Measurements from ENCODE around the gene QSOX2. TPM values are rescaled to one million over a fixed set of nuclear protein-coding genes. Genes with fewer than 3 reads are reported as not detected.

QSOX2 gene
- total and polyA plus RNA-seq, 4 donors: 0.79 to 12.7 (median 4.3) TPM

GRCh38 chr9:136189394-136190236, 56.0 kb downstream of the QSOX2 start:
- peaks cover 0 to 27% (median 2%) of the 10 kb centered on the region in 4 donors for H3K27me3 ChIP-seq (ENCODE audit: control insufficient read depth in 4 of 4, insufficient read depth in 4 of 4, low read length in 3 of 4)
- H3K9ac ChIP-seq (ENCODE audit: low read depth in 1 of 2, low read length in 2 of 2): no peak overlapping the region
- peaks cover 0 to 6% (median 2%) of the 10 kb centered on the region in 4 donors for H3K4me1 ChIP-seq (ENCODE audit: control insufficient read depth in 4 of 4, insufficient read depth in 4 of 4, low read length in 3 of 4)
- no peak for DNase-seq (ENCODE audit: low spot score)
- H3K9me3 ChIP-seq (ENCODE audit: control insufficient read depth in 4 of 4, low read length in 3 of 4): no peaks in the 10 kb centered on the region
- no peaks in the 10 kb centered on the region for H3K36me3 ChIP-seq (ENCODE audit: control insufficient read depth in 4 of 4, insufficient read depth in 3 of 4, low read depth in 1 of 4, low read length in 3 of 4)
- TF ChIP-seq HNF4A (conservative IDR thresholded peaks at IDR 0.05): no peak
- no peak for TF ChIP-seq ATF3 (IDR thresholded peaks at IDR 0.05)
- TF ChIP-seq FOXA2 (IDR thresholded peaks at IDR 0.05): no peak
- TF ChIP-seq MAX (IDR thresholded peaks at IDR 0.05): no peak
- no peak for TF ChIP-seq TAF1 (conservative IDR thresholded peaks at IDR 0.05)
- no peak for TF ChIP-seq HNF4G (IDR thresholded peaks at IDR 0.05)
- TF ChIP-seq ZBTB33 (IDR thresholded peaks at IDR 0.05): no peak
- no peak overlapping the region for H3K4me3 ChIP-seq (ENCODE audit: low read depth in 1 of 3, low read length in 3 of 3)
- no peak overlapping the region for H3K27ac ChIP-seq (ENCODE audit: low read depth in 1 of 2, low read length in 2 of 2)
- WGBS: 38% methylated on average over 28 of the region's 28 CpGs

- no peak for TF ChIP-seq HNF4G (IDR thresholded peaks at IDR 0.05)
- no peak for DNase-seq (ENCODE audit: low spot score)
- H3K4me1 ChIP-seq (ENCODE audit: control insufficient read depth in 4 of 4, insufficient read depth in 4 of 4, low read length in 3 of 4): peaks cover 0 to 2% (median 0%) of the 10 kb centered on the region in 4 donors
- WGBS: 69% methylated on average over 25 of the region's 25 CpGs
- H3K9me3 ChIP-seq (ENCODE audit: control insufficient read depth in 4 of 4, low read length in 3 of 4): no peaks in the 10 kb centered on the region
- H3K27ac ChIP-seq (ENCODE audit: low read depth in 1 of 2, low read length in 2 of 2): no peak overlapping the region
- peaks cover 0 to 16% (median 2%) of the 10 kb centered on the region in 4 donors for H3K27me3 ChIP-seq (ENCODE audit: control insufficient read depth in 4 of 4, insufficient read depth in 4 of 4, low read length in 3 of 4)
- no peak overlapping the region for H3K9ac ChIP-seq (ENCODE audit: low read depth in 1 of 2, low read length in 2 of 2)
- H3K36me3 ChIP-seq (ENCODE audit: control insufficient read depth in 4 of 4, insufficient read depth in 3 of 4, low read depth in 1 of 4, low read length in 3 of 4): no peaks in the 10 kb centered on the region
- H3K4me3 ChIP-seq (ENCODE audit: low read depth in 1 of 3, low read length in 3 of 3): no peak overlapping the region
Measured at GRCh38 chr9:136187683-136188586, 57.7 kb downstream of the QSOX2 start.

- Histone ChIP-seq H3K9ac (ENCODE audit: low read depth in 1 of 2, low read length in 2 of 2) (no peak overlapping the region), H3K4me3 (ENCODE audit: low read depth in 1 of 3, low read length in 3 of 3) (no peak overlapping the region), H3K27me3 (ENCODE audit: control insufficient read depth in 4 of 4, insufficient read depth in 4 of 4, low read length in 3 of 4) (peaks cover 0 to 12% (median 2%) of the 10 kb centered on the region in 4 donors), H3K36me3 (ENCODE audit: control insufficient read depth in 4 of 4, insufficient read depth in 3 of 4, low read depth in 1 of 4, low read length in 3 of 4) (no peaks in the 10 kb centered on the region), H3K27ac (ENCODE audit: low read depth in 1 of 2, low read length in 2 of 2) (no peak overlapping the region), H3K4me1 (ENCODE audit: control insufficient read depth in 4 of 4, insufficient read depth in 4 of 4, low read length in 3 of 4) (no peaks in the 10 kb centered on the region), H3K9me3 (ENCODE audit: control insufficient read depth in 4 of 4, low read length in 3 of 4) (no peaks in the 10 kb centered on the region)
- DNase-seq (ENCODE audit: low spot score): no peak
- WGBS: 90% methylated on average over 18 of the region's 18 CpGs
- TF ChIP-seq EGR1 (IDR thresholded peaks at IDR 0.05; ENCODE audit: low read depth in 2 of 2): no peak
- TF ChIP-seq HNF4A (conservative IDR thresholded peaks at IDR 0.05): no peak
- TF ChIP-seq SP1 (IDR thresholded peaks at IDR 0.05): no peak
- TF ChIP-seq REST (IDR thresholded peaks at IDR 0.05): no peak
- no peak for TF ChIP-seq ATF3 (IDR thresholded peaks at IDR 0.05)
- TF ChIP-seq FOXA2 (IDR thresholded peaks at IDR 0.05): no peak
- TF ChIP-seq TAF1 (conservative IDR thresholded peaks at IDR 0.05): no peak
- TF ChIP-seq RAD21 (IDR thresholded peaks at IDR 0.05): no peak
- TF ChIP-seq HNF4G (IDR thresholded peaks at IDR 0.05): no peak
- no peak for TF ChIP-seq JUND (IDR thresholded peaks at IDR 0.05)
- no peak for TF ChIP-seq FOXA1 (IDR thresholded peaks at IDR 0.05)
- no peak for TF ChIP-seq ZBTB33 (IDR thresholded peaks at IDR 0.05)
- no peak for TF ChIP-seq MAX (IDR thresholded peaks at IDR 0.05)
- no peak for TF ChIP-seq NR2F2 (IDR thresholded peaks at IDR 0.05)
Measured at GRCh38 chr9:136187197-136187596, 58.4 kb downstream of the QSOX2 start.

All from liver (tissue), 9 donors.